MG63 (cell line): ENCODE measurements around the gene LRRFIP2. TPM values are rescaled to one million over a fixed set of nuclear protein-coding genes. Genes with fewer than 3 reads are reported as not detected.
"Not testable (repeated sequence)": the region's sequence is repeated elsewhere in the genome, so short reads cannot be mapped to it uniquely, and the experiment has no call there.

Source experiments
- DNase-seq: peaks from one replicate; pipeline ENCODE4 v3.0.0-alpha.2; 2020
- H3K27me3 ChIP-seq: fragments of 250-450 bp; sonication (Bioruptor Pico); 2 replicates; pipeline ENCODE4 v1.5.1; 2020; ENCODE audit warnings: mild to moderate bottlenecking, moderate library complexity
- H3K36me3 ChIP-seq: fragments of 250-450 bp; sonication (Bioruptor Pico); 2 replicates; pipeline ENCODE4 v1.5.1; 2020; ENCODE audit warnings: mild to moderate bottlenecking, moderate library complexity
- H3K4me3 ChIP-seq: fragments of 250-450 bp; sonication (Bioruptor Pico); 2 replicates; pipeline ENCODE4 v1.5.1; 2020; ENCODE audit warnings: mild to moderate bottlenecking, moderate library complexity
- H3K9me3 ChIP-seq: fragments of 250-450 bp; sonication (Bioruptor Pico); 2 replicates; pipeline ENCODE4 v1.5.1; 2020; ENCODE audit warnings: mild to moderate bottlenecking, moderate library complexity
- total RNA-seq: library from RNA; depleted of rRNA; stranded (reverse); fragments of >200 nt; shearing (Covaris generic); gene quantifications from 2 replicates; pipeline ENCODE4 v1.2.3, GENCODE V29; 2014; ENCODE audit warnings: low replicate concordance

Gene LRRFIP2
- total RNA-seq, 1 experiment from 2014 or later = 35.4 TPM

- no peaks in the 10 kb centered on the region for H3K9me3 ChIP-seq
- no peak overlapping the region for H3K4me3 ChIP-seq
- no peaks in the 10 kb centered on the region for H3K27me3 ChIP-seq
- H3K36me3 ChIP-seq = no peaks in the 10 kb centered on the region
- DNase-seq = no peak
Observed at GRCh38 chr3:37136067-37136466, 38.3 kb downstream of the LRRFIP2 start.

DNA sequence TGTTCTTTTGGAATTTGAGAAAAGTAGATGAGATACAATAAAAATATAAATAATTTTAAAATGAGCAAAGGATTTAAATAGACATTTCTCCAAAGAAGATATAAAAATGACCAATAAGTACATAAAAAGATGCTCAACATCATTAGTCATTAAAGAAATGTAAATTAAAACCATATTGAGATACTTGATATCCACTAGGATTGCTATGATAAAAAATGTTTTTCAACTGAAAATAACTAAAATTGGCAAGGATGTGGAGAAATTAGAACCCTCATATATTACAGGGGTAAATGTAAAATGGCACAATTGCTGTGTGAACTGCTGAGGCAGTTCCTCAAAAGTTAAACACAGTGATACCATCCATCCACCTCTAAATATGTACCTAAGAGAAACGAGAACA, 38.8 kb downstream of the LRRFIP2 start:
- H3K4me3 ChIP-seq = no peak overlapping the region
- no peaks in the 10 kb centered on the region for H3K27me3 ChIP-seq
- H3K9me3 ChIP-seq = no peaks in the 10 kb centered on the region
- H3K36me3 ChIP-seq = no peaks in the 10 kb centered on the region
- DNase-seq = no peak

DNA sequence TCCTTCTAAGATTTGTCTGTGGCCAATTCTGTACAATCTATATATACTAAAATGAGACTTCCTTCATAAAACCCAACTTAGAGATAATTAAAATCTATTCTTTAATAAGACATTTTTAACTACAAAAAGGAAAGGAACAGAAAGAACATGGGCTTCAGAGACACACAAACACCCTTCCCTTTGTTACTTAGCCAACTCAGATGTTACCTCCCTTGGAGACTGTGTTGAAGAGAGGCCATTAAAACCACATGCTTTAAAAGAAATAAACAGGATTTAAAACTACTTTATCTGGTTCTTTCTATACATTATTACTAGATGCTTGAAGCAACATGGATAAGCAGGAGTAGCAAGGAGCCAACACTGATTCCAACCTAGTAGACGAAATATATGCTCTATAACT, 42.0 kb downstream of the LRRFIP2 start:
- Histone ChIP-seq H3K9me3 (no peaks in the 10 kb centered on the region), H3K36me3 (no peaks in the 10 kb centered on the region; the same call in 1 of the 2 replicates), H3K4me3 (no peak overlapping the region), H3K27me3 (no peaks in the 10 kb centered on the region)
- no peak for DNase-seq

DNA sequence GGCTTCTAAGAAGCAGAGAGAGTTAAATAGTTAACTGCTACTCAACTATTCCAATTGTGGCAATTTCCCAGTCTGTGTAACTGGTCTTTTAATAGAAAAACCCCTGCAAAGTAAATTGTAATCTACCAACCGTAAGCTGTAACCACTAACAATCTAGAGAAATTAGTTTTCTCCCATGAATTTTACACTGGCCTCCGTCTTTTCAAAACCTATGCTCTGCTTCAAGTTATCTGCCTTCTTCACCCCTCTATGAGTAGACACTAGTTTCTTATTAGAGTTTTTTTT, 42.6 kb downstream of the LRRFIP2 start:
- no peaks in the 10 kb centered on the region; the same call in 1 of the 2 replicates for H3K36me3 ChIP-seq
- DNase-seq = no peak
- H3K9me3 ChIP-seq = no peaks in the 10 kb centered on the region
- H3K4me3 ChIP-seq = no peak overlapping the region
- H3K27me3 ChIP-seq = no peaks in the 10 kb centered on the region

DNA sequence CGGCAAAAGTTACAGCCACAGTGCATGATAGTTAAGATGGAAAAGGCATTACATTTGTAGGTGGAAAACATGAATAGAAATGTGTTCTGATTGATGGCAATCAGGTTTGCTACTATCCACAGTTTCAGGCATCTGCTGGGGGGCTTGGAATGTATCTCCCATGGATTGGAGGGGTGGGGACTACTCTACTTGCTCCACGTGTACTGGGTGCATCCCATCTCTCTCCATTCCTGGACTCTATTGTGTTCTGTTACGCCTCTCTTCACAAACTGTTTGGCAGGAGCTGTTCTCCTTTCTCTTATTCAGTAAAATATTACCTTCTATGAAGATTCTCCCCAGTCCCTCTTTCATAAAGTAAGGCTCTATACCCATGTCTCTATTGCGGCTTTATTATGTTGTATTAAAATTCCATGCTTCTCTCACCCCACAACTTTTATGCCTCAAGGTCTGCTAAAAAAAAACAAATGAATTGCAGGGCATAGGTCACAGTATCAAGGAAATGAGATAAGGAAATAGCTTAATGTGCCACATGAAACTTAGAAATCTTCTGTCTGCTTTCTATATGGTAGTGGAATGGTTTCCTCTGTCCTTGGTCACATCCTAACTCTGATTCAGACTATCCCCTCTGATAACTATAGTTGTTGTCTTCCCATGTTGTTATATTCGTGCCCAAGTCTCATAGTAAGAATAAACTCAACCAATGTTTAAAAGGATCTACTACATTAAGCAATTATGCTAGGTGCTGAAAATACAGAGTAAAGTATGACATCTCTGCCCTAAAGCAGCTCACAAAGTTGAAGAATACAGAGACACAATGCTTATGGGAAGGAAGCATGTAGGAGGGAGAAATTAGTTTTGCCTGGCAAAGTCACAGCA, 43.2 kb downstream of the LRRFIP2 start:
- no peaks in the 10 kb centered on the region; the same call in 1 of the 2 replicates for H3K36me3 ChIP-seq
- no peaks in the 10 kb centered on the region for H3K27me3 ChIP-seq
- DNase-seq = no peak
- no peaks in the 10 kb centered on the region for H3K9me3 ChIP-seq
- no peak overlapping the region for H3K4me3 ChIP-seq

- H3K27me3 ChIP-seq = no peaks in the 10 kb centered on the region
- H3K36me3 ChIP-seq = no peaks in the 10 kb centered on the region; the same call in 1 of the 2 replicates
- no peak for DNase-seq
- no peaks in the 10 kb centered on the region for H3K9me3 ChIP-seq
- H3K4me3 ChIP-seq = no peak overlapping the region
Observed at GRCh38 chr3:37130448-37130847, 43.9 kb downstream of the LRRFIP2 start.

- H3K9me3 ChIP-seq = no peaks in the 10 kb centered on the region
- no peaks in the 10 kb centered on the region; the same call in 1 of the 2 replicates for H3K36me3 ChIP-seq
- no peak overlapping the region for H3K4me3 ChIP-seq
- peak; percentile 6 for DNase-seq
- H3K27me3 ChIP-seq = no peaks in the 10 kb centered on the region
Observed at GRCh38 chr3:37129871-37130270, 44.5 kb downstream of the LRRFIP2 start.

DNA sequence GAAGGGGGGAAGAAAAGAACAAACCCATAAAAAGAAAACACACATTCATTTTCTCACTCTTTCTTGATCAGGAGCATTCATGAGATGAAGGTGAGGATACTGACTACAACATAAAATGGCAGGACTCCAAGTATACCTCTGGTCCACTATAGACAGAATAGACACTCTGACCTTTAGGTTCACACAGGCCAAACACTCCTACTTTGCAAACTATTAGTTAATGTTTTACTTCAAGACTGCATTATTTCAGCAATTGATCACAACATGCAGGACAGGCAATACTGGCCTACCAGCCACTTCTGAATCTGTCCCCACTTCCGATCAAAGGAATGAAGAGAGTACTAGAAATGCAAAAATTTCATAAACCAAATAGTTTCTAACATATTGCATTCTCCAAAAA, 47.0 kb downstream of the LRRFIP2 start:
- DNase-seq = no peak
- Histone ChIP-seq H3K4me3 (no peak overlapping the region), H3K9me3 (no peaks in the 10 kb centered on the region), H3K27me3 (no peaks in the 10 kb centered on the region), H3K36me3 (peaks cover 2% of the 10 kb centered on the region; the same call in 1 of the 2 replicates)

DNA sequence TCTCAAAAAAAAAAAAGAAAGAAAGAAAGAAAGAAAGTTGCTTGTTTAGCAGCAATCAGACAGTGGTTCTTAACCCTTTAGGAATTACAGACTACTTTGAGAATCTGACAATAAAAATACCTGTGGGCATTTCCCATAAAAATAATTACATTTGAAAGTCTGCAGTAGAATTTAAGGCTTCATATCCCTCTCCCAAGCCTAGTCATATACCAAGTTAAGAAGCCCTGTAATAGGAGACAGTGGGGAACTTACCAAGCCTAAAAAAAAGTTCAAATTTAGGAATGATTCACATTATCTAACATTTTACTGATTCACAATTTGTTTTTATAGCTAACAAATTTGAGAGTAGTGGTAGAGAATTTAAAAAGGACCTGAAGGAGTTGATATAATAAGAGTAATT, 47.5 kb downstream of the LRRFIP2 start:
- DNase-seq = no peak
- H3K36me3 ChIP-seq = peaks cover 4% of the 10 kb centered on the region; the same call in 1 of the 2 replicates
- no peaks in the 10 kb centered on the region for H3K9me3 ChIP-seq
- no peaks in the 10 kb centered on the region for H3K27me3 ChIP-seq
- no peak overlapping the region for H3K4me3 ChIP-seq

DNA sequence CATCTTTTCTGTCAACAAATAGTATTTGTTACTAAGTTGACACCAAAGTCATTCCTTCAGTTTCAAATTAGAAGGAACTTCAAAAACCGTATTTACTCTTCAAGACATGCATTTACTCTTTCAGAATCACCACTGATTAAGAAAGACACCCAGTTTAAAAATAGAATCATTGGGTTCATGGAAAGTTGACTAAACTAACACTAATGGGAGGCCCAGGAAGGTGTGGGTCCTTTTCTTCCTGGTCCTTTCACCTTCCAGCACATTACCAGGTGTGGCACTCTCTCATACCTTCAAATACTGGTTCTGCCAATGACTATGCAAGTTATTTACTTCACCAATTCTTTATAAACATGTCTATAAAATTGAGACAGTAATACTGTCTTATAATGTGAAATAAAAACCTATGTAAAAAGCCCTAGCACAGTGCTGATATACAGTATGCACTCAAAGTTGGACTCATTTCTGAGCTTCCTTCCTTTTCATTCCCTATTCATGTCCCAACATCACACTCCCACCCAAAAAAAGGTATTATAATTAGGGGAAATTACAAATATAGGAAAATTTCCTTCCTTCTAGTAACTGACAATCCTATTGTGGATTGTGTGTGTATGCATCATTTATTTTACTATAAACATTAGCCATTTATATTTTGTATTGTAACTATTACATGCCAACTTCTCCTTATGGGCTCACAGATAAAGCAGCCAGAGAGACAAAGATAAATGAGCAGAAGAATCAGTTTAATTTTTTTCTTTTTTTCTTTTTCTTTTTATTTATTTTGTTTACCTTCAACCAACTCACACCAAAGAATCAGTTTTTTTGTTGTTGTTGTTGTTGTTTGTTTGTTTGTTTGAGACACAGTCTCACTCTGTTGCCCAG, 48.9 kb downstream of the LRRFIP2 start:
- no peak for DNase-seq
- Histone ChIP-seq H3K36me3 (peaks cover 4% of the 10 kb centered on the region; the same call in 1 of the 2 replicates), H3K27me3 (no peaks in the 10 kb centered on the region), H3K9me3 (no peaks in the 10 kb centered on the region), H3K4me3 (no peak overlapping the region)

DNA sequence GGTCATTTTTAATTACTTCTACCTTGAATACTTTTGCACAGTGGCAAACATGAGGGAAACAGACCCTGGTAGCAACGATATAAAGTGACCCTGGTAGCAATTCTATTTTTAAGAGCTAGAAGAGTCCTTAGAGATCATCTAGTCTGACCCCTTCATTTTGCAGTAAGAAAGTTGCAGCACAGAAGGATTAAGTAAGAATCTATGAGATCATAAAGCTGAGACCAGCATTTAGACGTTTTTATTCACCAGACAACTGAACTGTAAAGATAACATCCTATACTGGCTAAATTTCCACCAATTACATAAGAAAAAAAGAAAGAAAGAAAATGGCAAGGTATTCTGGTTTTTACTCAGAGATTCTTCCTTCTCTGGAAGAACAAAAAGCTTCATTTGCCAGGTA, 49.9 kb downstream of the LRRFIP2 start:
- peaks cover 4% of the 10 kb centered on the region; the same call in 1 of the 2 replicates for H3K36me3 ChIP-seq
- no peaks in the 10 kb centered on the region for H3K27me3 ChIP-seq
- no peak for DNase-seq
- no peaks in the 10 kb centered on the region for H3K9me3 ChIP-seq
- no peak overlapping the region for H3K4me3 ChIP-seq

DNA sequence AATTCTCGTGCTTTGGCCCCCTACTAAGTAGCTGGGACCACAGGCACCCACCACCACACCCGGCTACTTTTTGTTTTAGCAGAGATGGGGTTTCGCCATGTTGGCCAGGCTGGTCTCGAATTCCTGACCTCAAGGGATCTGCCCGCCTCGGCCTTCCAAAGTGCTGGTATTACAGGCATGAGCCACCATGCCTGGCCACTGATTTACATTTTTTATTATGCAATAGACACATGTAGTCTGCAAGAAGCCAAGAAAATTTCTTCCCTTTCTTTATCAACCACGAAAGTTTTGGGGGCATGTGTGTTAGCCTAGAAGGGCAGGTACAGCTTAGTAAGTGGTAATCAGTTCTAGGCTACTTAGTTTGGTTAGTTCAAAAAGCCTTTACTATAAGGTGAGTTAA, 51.1 kb downstream of the LRRFIP2 start:
- peaks cover 6% of the 10 kb centered on the region; the same call in 1 of the 2 replicates for H3K36me3 ChIP-seq

DNA sequence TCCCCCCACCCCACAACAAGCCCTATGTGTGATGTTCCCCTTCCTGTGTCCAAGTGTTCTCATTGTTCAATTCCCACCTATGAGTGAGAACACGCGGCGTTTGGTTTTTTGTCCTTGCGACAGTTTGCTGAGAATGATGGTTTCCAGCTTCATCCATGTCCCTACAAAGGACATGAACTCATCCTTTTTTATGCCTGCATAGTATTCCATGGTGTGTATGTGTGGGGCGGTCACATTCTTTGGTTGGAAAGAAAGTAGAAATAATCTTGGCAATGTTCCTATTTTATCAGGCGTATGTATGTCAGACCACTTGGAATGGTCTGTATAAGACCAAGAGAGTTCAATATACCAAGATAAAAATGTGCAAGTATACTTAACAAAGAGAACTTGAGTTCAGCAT, 52.3 kb downstream of the LRRFIP2 start:
- not testable (repeated sequence) for DNase-seq, H3K9me3 ChIP-seq, H3K36me3 ChIP-seq, H3K4me3 ChIP-seq, H3K27me3 ChIP-seq

More for the DNA sequence above, 51.1 kb downstream of the LRRFIP2 start:
- no peak for DNase-seq
- Histone ChIP-seq H3K4me3 (no peak overlapping the region), H3K27me3 (no peaks in the 10 kb centered on the region), H3K9me3 (no peaks in the 10 kb centered on the region)

- H3K4me3 ChIP-seq = no peak overlapping the region
- no peaks in the 10 kb centered on the region for H3K9me3 ChIP-seq
- DNase-seq = no peak
- H3K27me3 ChIP-seq = no peaks in the 10 kb centered on the region
- H3K36me3 ChIP-seq = peaks cover 10% of the 10 kb centered on the region
Observed at GRCh38 chr3:37118163-37118562, 56.2 kb downstream of the LRRFIP2 start.

DNA sequence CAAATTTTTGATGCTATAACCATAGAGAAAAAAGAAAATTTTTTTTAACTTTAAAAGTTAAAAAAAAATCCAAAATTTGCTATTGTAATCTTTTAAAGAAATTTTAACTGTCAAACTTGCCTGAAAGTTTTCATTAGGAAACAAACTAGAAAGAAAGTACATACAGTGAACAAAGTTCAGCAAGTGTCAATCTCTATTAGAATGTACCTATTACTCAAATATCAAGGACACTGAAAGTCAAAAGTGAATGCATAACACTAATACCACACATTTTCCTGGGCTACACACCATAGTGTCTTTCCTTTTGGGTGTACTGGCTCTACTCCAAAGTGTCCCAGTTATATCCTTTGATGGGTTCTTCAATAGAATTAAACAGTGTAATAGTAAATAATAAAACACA, 56.8 kb downstream of the LRRFIP2 start:
- Histone ChIP-seq H3K4me3 (no peak overlapping the region), H3K9me3 (no peaks in the 10 kb centered on the region), H3K36me3 (peaks cover 10% of the 10 kb centered on the region), H3K27me3 (no peaks in the 10 kb centered on the region)
- DNase-seq = no peak

DNA sequence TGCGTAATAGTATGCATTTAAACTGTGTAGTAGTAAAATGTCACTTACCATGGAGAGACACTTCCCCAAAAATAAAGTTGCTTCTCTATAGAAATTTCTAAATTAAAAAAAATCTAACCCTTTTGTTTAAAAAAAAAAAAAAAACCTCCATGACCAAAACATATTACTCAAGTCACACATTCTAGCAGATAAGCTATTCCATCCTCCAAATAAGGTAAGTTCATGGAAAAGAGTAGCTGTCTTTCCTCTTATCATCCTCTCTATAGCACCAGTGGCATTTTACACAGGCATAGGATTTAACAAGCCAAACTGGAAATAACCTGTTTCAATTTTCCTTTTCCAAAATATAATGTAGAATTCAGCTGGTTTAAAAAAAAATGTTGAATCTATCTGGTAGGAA, 57.4 kb downstream of the LRRFIP2 start:
- Histone ChIP-seq H3K27me3 (no peaks in the 10 kb centered on the region), H3K4me3 (no peak overlapping the region), H3K9me3 (no peaks in the 10 kb centered on the region), H3K36me3 (peaks cover 6% of the 10 kb centered on the region)
- no peak for DNase-seq

- Histone ChIP-seq H3K27me3 (no peaks in the 10 kb centered on the region), H3K9me3 (no peaks in the 10 kb centered on the region), H3K4me3 (no peak overlapping the region), H3K36me3 (peaks cover 6% of the 10 kb centered on the region)
- DNase-seq = no peak
Observed at GRCh38 chr3:37115446-37115845, 58.9 kb downstream of the LRRFIP2 start.
